AG04450 (cell line): Measurements from ENCODE around the gene TPO. TPM values are rescaled to one million over a fixed set of nuclear protein-coding genes. Genes with fewer than 3 reads are reported as not detected.

Source experiments
- CTCF ChIA-PET: fragments of 300-600, 350-600 bp; formaldehyde crosslinking; extraction: SDS; loops from one replicate; lab custom pipeline; 2022; ENCODE audit warnings: antibody characterized with exemption, inconsistent platforms; lab: Charles Lee
- POLR2A ChIA-PET: fragments of 350-600 bp; formaldehyde crosslinking; extraction: SDS; loops from one replicate; lab custom pipeline; 2021; ENCODE audit warnings: antibody characterized with exemption, inconsistent platforms; lab: Yijun Ruan, JAX
- DNase-seq: peaks from one replicate; pipeline ENCODE4 v3.0.0-alpha.2; 2011; ENCODE audit warnings: low read depth, low spot score
- H3K27ac ChIP-seq: one replicate; pipeline ENCODE4 v1.5.1; 2012; ENCODE audit warnings: low read depth, low read length, control low read depth
- H3K27me3 ChIP-seq: one replicate; pipeline ENCODE4 v1.6.0; 2012; ENCODE audit warnings: low read length; ENCODE audit not compliant: control insufficient read depth, insufficient read depth
- H3K4me3 ChIP-seq: 2 replicates; pipeline ENCODE4 v1.5.1; 2011; ENCODE audit warnings: mild to moderate bottlenecking, low read depth, low read length, control low read depth
- H3K9me3 ChIP-seq: 2 replicates; pipeline ENCODE4 v1.5.1; 2012; ENCODE audit warnings: low read length; ENCODE audit not compliant: control insufficient read depth, insufficient read depth
- CTCF ChIP-seq: IDR thresholded peaks from 2 replicates; pipeline ENCODE4 v1.5.1; 2011; ENCODE audit warnings: low read depth, low read length, control low read depth, inconsistent platforms
- polyA minus RNA-seq: library from RNA; depleted of rRNA, polyadenylated mRNA; stranded (reverse); fragments of >200 nt; gene quantifications from 2 replicates; pipeline ENCODE4 v1.2.3, GENCODE V29; 2011; rRNA and poly(A)+ RNA removed
- polyA plus RNA-seq: library from polyadenylated mRNA; depleted of rRNA; stranded (reverse); fragments of >200 nt; gene quantifications from 2 replicates; pipeline ENCODE4 v1.2.3, GENCODE V29; 2011; rRNA removed

The TPO gene
- polyA plus RNA-seq (not detected in 2 replicates), polyA minus RNA-seq (not detected in 2 replicates)

GRCh38 chr2:1413156-1413710, at the start of gene TPO:
Gene TPO, plus strand, starts transcription at chr2:1413463. Its CDS starts 946 bp downstream, at chr2:1414409.
- Histone ChIP-seq H3K9me3 (peaks cover 31% of the 10 kb centered on the region), H3K27me3 (no peaks in the 10 kb centered on the region), H3K27ac (no peak within 1 kb of the TSS), H3K4me3 (no peak within 1 kb of the TSS)
- POLR2A ChIA-PET: no interaction called here
- no peak for TF ChIP-seq CTCF
- no peak for DNase-seq
- CTCF ChIA-PET: no interaction called here

- Histone ChIP-seq H3K9me3 (peaks cover 33% of the 10 kb centered on the region), H3K4me3 (no peak overlapping the region), H3K27ac (no peak overlapping the region), H3K27me3 (no peaks in the 10 kb centered on the region)
- CTCF ChIA-PET: no interaction called here
- no peak for TF ChIP-seq CTCF
- POLR2A ChIA-PET: no interaction called here
- no peak for DNase-seq
Observed at GRCh38 chr2:1366546-1367134, 46.6 kb upstream of the TPO start.

GRCh38 chr2:1367601-1368000, 45.7 kb upstream of the TPO start:
- CTCF ChIA-PET: no interaction called here
- Histone ChIP-seq H3K27ac (no peak overlapping the region), H3K4me3 (no peak overlapping the region), H3K9me3 (peaks cover 33% of the 10 kb centered on the region), H3K27me3 (no peaks in the 10 kb centered on the region)
- DNase-seq: no peak
- POLR2A ChIA-PET: no interaction called here
- no peak for TF ChIP-seq CTCF

GRCh38 chr2:1369905-1370304, 43.4 kb upstream of the TPO start:
- Histone ChIP-seq H3K27me3 (no peaks in the 10 kb centered on the region), H3K27ac (no peak overlapping the region), H3K4me3 (no peak overlapping the region), H3K9me3 (peaks cover 32% of the 10 kb centered on the region)
- CTCF ChIA-PET: no interaction called here
- POLR2A ChIA-PET: no interaction called here
- DNase-seq: no peak
- TF ChIP-seq CTCF: no peak

- H3K9me3 ChIP-seq: peaks cover 33% of the 10 kb centered on the region
- H3K4me3 ChIP-seq: no peak overlapping the region
- TF ChIP-seq CTCF: no peak
- POLR2A ChIA-PET: no interaction called here
- no peak for DNase-seq
- CTCF ChIA-PET: interaction anchor here (0.6 kb wide), 1 partner anchor 188 kb away, joined by 5 read pairs; no protein-coding TSS in a partner anchor
- H3K27ac ChIP-seq: no peak overlapping the region
- no peaks in the 10 kb centered on the region for H3K27me3 ChIP-seq
Observed at GRCh38 chr2:1370461-1370860, 42.8 kb upstream of the TPO start.
